PC-9 (cell line): ENCODE measurements around the gene NLRP1. TPM values are rescaled to one million over a fixed set of nuclear protein-coding genes. Genes with fewer than 3 reads are reported as not detected.
"Not testable (repeated sequence)": the region's sequence is repeated elsewhere in the genome, so short reads cannot be mapped to it uniquely, and the experiment has no call there.

Source experiments
- BruUV-seq: library from RNA; stranded (reverse); fragments of 400-500 nt; replicated peaks from 2 replicates; lab custom pipeline; 2021; lab: Mats Ljungman, UMichigan
- CTCF ChIA-PET: fragments of 300-600 bp; sonication (Branson Sonifier 250); formaldehyde crosslinking; loops from one replicate; lab custom pipeline; 2022; ENCODE audit warnings: antibody characterized with exemption; lab: Charles Lee
- POLR2A ChIA-PET: fragments of 300-600 bp; sonication (Branson Sonifier 250); formaldehyde crosslinking; loops from one replicate; lab custom pipeline; 2022; ENCODE audit warnings: antibody characterized with exemption; ENCODE audit not compliant: unreplicated experiment; lab: Charles Lee
- DNase-seq, 2 experiments: peaks; one replicate each; pipeline versions ENCODE4 v3.0.0 to v3.0.0-alpha.2; 2015 to 2022; ENCODE audit warnings: mixed read lengths in 1 of 2
- H2AFZ ChIP-seq: fragments of 200-600 bp; sonication (generic); 2 replicates; pipeline ENCODE4 v1.8.1; 2017; ENCODE audit warnings: antibody characterized with exemption
- H3F3A ChIP-seq: fragments of 200-600 bp; sonication (generic); 2 replicates; pipeline ENCODE4 v1.8.1; 2017; ENCODE audit warnings: antibody characterized with exemption, mild to moderate bottlenecking, low read depth; ENCODE audit not compliant: insufficient read depth
- H3K27ac ChIP-seq: fragments of 200-600 bp; sonication (generic); 2 replicates; pipeline ENCODE4 v1.6.1; 2016; ENCODE audit warnings: mixed run types
- H3K27me3 ChIP-seq: fragments of 200-600 bp; sonication (generic); 2 replicates; pipeline ENCODE4 v1.6.1; 2016; ENCODE audit warnings: low read depth, mixed run types; ENCODE audit not compliant: insufficient read depth
- H3K36me3 ChIP-seq: fragments of 200-600 bp; sonication (generic); 2 replicates; pipeline ENCODE4 v1.6.1; 2016; ENCODE audit warnings: low read depth, mixed run types
- H3K4me1 ChIP-seq: fragments of 200-600 bp; sonication (generic); replicated peaks from 2 replicates; pipeline ENCODE4 v1.6.1; 2016; ENCODE audit warnings: mixed run types; ENCODE audit not compliant: insufficient read depth
- H3K4me2 ChIP-seq: fragments of 200-600 bp; sonication (generic); 2 replicates; pipeline ENCODE4 v1.6.1; 2017; ENCODE audit warnings: mixed run types
- H3K4me3 ChIP-seq: fragments of 200-600 bp; sonication (generic); 2 replicates; pipeline ENCODE4 v1.6.1; 2016; ENCODE audit warnings: mixed run types
- H3K79me2 ChIP-seq: fragments of 200-600 bp; sonication (generic); 2 replicates; pipeline ENCODE4 v1.6.1; 2017; ENCODE audit warnings: low read depth, mixed run types
- H3K9me2 ChIP-seq: fragments of 200-600 bp; sonication (generic); 2 replicates; pipeline ENCODE4 v1.8.1; 2017; ENCODE audit warnings: mild to moderate bottlenecking; ENCODE audit not compliant: insufficient read depth
- H3K9me3 ChIP-seq: fragments of 200-600 bp; sonication (generic); 2 replicates; pipeline ENCODE4 v1.8.1; 2016; ENCODE audit warnings: low read depth; ENCODE audit not compliant: insufficient read depth
- H4K20me1 ChIP-seq: fragments of 200-600 bp; sonication (generic); 2 replicates; pipeline ENCODE4 v1.8.1; 2017; ENCODE audit not compliant: insufficient read depth
- EZH2 ChIP-seq: fragments of 200-600 bp; sonication (generic); IDR thresholded peaks from 2 replicates; pipeline ENCODE4 v1.8.0; 2017; ENCODE audit warnings: antibody characterized with exemption, low read depth
- intact Hi-C: fragments of 100-400 bp; cut with micrococcal nuclease; formaldehyde crosslinking; loops from one replicate; pipeline ENCODE4 v1.10.0; 2022; ENCODE audit not compliant: unreplicated experiment
- total RNA-seq: library from RNA; stranded (reverse); gene quantifications from 2 replicates; pipeline ENCODE4 v1.2.3, GENCODE V29; 2021
- TF ChIP-seq, protein P1 (sequence below): fragments of 200-600 bp; sonication (generic); conservative IDR thresholded peaks from 2 replicates; pipeline ENCODE4 v1.6.1; 2017; ENCODE audit warnings: mixed run types, antibody characterized with exemption, mild to moderate bottlenecking, moderate library complexity

The NLRP1 gene
- total RNA-seq, 1 experiment from 2014 or later = 0.63 TPM

DNA sequence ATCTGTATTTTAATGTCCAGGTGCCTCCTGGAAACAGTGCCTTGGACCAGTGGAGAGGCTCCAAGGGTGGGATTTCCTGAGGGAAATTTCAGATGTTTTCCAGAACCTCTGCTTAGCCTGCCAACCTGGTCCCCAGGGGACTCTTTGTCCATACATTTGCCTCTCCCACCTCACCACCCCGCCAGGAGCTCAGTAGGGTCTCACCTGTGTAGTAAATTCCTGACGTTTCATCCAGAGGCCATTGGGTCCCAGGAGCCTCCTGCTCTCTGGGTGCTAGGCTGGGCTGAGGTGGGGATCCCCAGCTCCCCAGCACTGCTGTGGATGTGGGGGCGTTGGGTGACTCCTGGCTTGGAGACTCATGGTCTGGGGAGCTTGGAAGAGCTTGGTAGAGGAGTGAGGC, 2.7 kb downstream of the NLRP1 start:
- H3K36me3 ChIP-seq = no peaks in the 10 kb centered on the region
- ChIA-PET CTCF (no interaction called here), POLR2A (no interaction called here)
- H3K79me2 ChIP-seq = no peaks in the 10 kb centered on the region
- peaks cover 7% of the 10 kb centered on the region for H3F3A ChIP-seq
- H3K27ac ChIP-seq = no peak overlapping the region
- BruUV-seq = no TSS peak
- no peak for TF ChIP-seq EZH2
- TF ChIP-seq, protein P1, sequence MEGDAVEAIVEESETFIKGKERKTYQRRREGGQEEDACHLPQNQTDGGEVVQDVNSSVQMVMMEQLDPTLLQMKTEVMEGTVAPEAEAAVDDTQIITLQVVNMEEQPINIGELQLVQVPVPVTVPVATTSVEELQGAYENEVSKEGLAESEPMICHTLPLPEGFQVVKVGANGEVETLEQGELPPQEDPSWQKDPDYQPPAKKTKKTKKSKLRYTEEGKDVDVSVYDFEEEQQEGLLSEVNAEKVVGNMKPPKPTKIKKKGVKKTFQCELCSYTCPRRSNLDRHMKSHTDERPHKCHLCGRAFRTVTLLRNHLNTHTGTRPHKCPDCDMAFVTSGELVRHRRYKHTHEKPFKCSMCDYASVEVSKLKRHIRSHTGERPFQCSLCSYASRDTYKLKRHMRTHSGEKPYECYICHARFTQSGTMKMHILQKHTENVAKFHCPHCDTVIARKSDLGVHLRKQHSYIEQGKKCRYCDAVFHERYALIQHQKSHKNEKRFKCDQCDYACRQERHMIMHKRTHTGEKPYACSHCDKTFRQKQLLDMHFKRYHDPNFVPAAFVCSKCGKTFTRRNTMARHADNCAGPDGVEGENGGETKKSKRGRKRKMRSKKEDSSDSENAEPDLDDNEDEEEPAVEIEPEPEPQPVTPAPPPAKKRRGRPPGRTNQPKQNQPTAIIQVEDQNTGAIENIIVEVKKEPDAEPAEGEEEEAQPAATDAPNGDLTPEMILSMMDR = no peak
- H3K27me3 ChIP-seq = no peaks in the 10 kb centered on the region
- H3K4me2 ChIP-seq = no peak overlapping the region
- H3K9me2 ChIP-seq = no peaks in the 10 kb centered on the region
- intact Hi-C loops = no loop called here
- no peak overlapping the region for H3K4me3 ChIP-seq
- no peaks in the 10 kb centered on the region for H3K9me3 ChIP-seq
- H4K20me1 ChIP-seq = 0 out of 2 replicates have a peak, but pooled peaks cover 3% of the 10 kb centered on the region
- H2AFZ ChIP-seq = no peak overlapping the region
- peaks cover 15% of the 10 kb centered on the region; the same call in 1 of the 2 replicates for H3K4me1 ChIP-seq
- no peak for DNase-seq

DNA sequence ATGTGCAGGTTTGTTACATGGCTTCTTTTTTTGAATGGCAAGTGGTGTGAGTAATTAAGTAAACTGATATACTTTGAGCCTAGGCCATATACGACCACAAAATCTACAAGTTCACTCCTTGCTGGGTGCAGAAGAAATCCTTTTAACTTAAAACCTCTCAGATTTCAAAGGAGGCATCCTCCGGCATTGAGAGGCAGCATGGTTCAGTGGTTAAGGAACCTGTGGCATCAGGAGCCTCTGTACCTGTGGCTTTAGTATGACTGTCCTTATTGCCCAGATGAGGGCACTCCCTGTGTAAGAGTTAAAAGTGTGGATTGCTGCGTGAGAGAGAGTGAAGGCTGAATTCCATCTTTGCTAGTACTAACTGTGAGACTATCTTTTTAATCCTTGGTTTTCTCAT, 3.3 kb downstream of the NLRP1 start:
- Histone ChIP-seq H3K27me3 (no peaks in the 10 kb centered on the region), H3K36me3 (no peaks in the 10 kb centered on the region), H3K79me2 (no peaks in the 10 kb centered on the region), H3K4me1 (peaks cover 9% of the 10 kb centered on the region; the same call in 1 of the 2 replicates), H3K4me3 (no peak overlapping the region), H3K27ac (no peak overlapping the region), H3K9me2 (no peaks in the 10 kb centered on the region), H2AFZ (no peak overlapping the region), H3F3A (peaks cover 4% of the 10 kb centered on the region; the same call in 1 of the 2 replicates), H3K4me2 (no peak overlapping the region), H3K9me3 (no peaks in the 10 kb centered on the region), H4K20me1 (0 out of 2 replicates have a peak, but pooled peaks cover 3% of the 10 kb centered on the region)
- no peak for TF ChIP-seq EZH2
- TF ChIP-seq, protein P1 = no peak
- no TSS peak for BruUV-seq
- ChIA-PET POLR2A (no interaction called here), CTCF (no interaction called here)
- intact Hi-C loops = no loop called here
- DNase-seq = no peak

DNA sequence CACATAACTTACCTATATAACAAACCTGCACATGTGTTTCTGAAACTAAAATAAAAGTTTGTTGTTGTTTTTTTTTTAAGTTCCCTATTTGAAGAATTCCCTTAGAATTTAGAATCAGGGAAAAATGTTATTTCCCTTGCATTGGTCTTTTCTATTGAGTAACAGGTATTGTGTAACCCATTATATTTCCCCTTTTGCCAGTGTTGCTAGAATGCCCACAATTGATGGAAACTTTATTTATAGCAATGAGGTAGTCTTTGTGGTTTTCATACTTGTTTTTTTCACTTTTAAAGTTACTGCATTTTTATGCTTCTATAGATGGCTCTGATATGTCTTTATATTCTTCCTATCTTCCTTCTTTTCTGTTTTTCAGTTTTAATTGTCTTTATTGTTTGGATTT, 3.9 kb downstream of the NLRP1 start:
- no TSS peak for BruUV-seq
- no peaks in the 10 kb centered on the region for H3K79me2 ChIP-seq
- no peak for DNase-seq
- H3K4me3 ChIP-seq = no peak overlapping the region
- intact Hi-C loops = no loop called here
- no peaks in the 10 kb centered on the region for H3K36me3 ChIP-seq
- H3K27me3 ChIP-seq = no peaks in the 10 kb centered on the region
- no peak for TF ChIP-seq EZH2
- TF ChIP-seq, protein P1 = no peak
- POLR2A ChIA-PET = no interaction called here
- H2AFZ ChIP-seq = no peak overlapping the region
- no peak overlapping the region for H3K27ac ChIP-seq
- no peaks in the 10 kb centered on the region for H3K9me2 ChIP-seq
- no peaks in the 10 kb centered on the region for H3K9me3 ChIP-seq
- peaks cover 9% of the 10 kb centered on the region; the same call in 1 of the 2 replicates for H3K4me1 ChIP-seq
- H3F3A ChIP-seq = peaks cover 4% of the 10 kb centered on the region; the same call in 1 of the 2 replicates
- H4K20me1 ChIP-seq = 0 out of 2 replicates have a peak, but pooled peaks cover 3% of the 10 kb centered on the region
- no peak overlapping the region for H3K4me2 ChIP-seq
- CTCF ChIA-PET = no interaction called here

DNA sequence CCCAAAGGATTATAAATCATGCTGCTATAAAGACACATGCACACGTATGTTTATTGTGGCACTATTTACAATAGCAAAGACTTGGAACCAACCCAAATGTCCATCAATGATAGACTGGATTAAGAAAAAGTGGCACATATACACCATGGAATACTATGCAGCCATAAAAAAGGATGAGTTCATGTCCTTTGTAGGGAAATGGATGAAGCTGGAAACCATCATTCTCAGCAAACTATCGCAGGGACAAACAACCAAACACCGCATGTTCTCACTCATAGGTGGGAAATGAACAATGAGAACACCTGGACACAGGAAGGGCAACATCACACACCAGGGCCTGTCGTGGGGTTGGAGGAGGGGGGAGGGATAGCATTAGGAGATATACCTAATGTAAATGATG, 5.5 kb downstream of the NLRP1 start:
- H4K20me1 ChIP-seq, H3K9me2 ChIP-seq, H3F3A ChIP-seq, H2AFZ ChIP-seq, H3K36me3 ChIP-seq, H3K4me2 ChIP-seq, DNase-seq, POLR2A ChIA-PET, H3K27ac ChIP-seq, H3K4me3 ChIP-seq, H3K4me1 ChIP-seq, H3K9me3 ChIP-seq, CTCF ChIA-PET, H3K79me2 ChIP-seq, BruUV-seq, intact Hi-C loops, H3K27me3 ChIP-seq: not testable (repeated sequence)

DNA sequence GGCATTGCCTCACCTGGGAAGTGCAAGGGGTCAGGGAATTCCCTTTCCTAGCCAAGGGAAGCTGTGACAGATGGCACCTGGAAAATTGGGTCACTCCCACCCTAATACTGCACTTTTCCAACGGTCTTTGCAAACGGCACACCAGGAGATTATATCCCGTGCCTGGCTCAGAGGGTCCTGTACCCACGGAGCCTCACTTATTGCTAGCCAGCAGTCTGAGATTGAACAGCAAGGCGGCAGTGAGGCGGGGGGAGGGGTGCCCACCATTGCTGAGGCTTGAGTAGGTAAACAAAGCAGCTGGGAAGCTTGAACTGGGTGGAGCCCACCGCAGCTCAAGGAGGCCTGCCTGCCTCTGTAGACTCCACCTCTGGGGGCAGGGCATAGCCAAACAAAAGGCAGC, 11.3 kb downstream of the NLRP1 start:
- CTCF ChIA-PET, POLR2A ChIA-PET: not testable (repeated sequence)

More for the DNA sequence above, 11.3 kb downstream of the NLRP1 start:
- not testable (repeated sequence) for H3K9me3 ChIP-seq, H3K4me2 ChIP-seq, DNase-seq, H4K20me1 ChIP-seq, H3K9me2 ChIP-seq, H3K4me3 ChIP-seq, BruUV-seq, H3F3A ChIP-seq, H3K79me2 ChIP-seq, H2AFZ ChIP-seq, H3K36me3 ChIP-seq, H3K4me1 ChIP-seq, H3K27ac ChIP-seq, H3K27me3 ChIP-seq
- intact Hi-C loops = loop anchor here (5.0 kb wide), 1 partner anchor 704 kb away; no protein-coding TSS in a partner anchor
